HepG2 (cell line): ENCODE data around the gene NVL. TPM values are rescaled to one million over a fixed set of nuclear protein-coding genes. Genes with fewer than 3 reads are reported as not detected.
A peak's percentile ranks its signal among the peaks of the same experiment; 100 is the strongest.

Experiments
- ATAC-seq: fragments of 200-7000 bp; cut with Tn5 transposase; 3 replicates; pipeline ENCODE4 v1.9.1; 2020; ENCODE audit warnings: mild to moderate bottlenecking, moderate library complexity
- BruUV-seq: library from RNA; stranded (reverse); fragments of 400-500 nt; replicated peaks from 2 replicates; lab custom pipeline; 2021; lab: Mats Ljungman, UMichigan
- CTCF ChIA-PET: fragments of 300-600 bp; formaldehyde crosslinking; extraction: SDS; loops from one replicate; lab custom pipeline; 2021; ENCODE audit warnings: low total read pairs, inconsistent platforms, low intra/inter-chr PET ratio; lab: Yijun Ruan, JAX
- POLR2A ChIA-PET: fragments of 350-600 bp; sonication (Branson Sonifier 250); formaldehyde crosslinking; loops from one replicate; lab custom pipeline; 2020; ENCODE audit warnings: antibody characterized with exemption, inconsistent platforms; lab: Yijun Ruan, JAX
- DNase-seq: peaks from one replicate; pipeline ENCODE4 v3.0.0-alpha.2; 2015; ENCODE audit warnings: low spot score
- FAIRE-seq: peaks from 3 replicates; lab custom pipeline; 2011; peaks lifted over from hg19 to GRCh38; lab: Jason Lieb, UNC
- H2AFZ ChIP-seq: one replicate; pipeline ENCODE4 v1.6.1; 2011; ENCODE audit warnings: low read length, inconsistent platforms
- H3K27ac ChIP-seq: fragments of 300-600 bp; 3 replicates; pipeline ENCODE4 v1.8.0; 2011; ENCODE audit warnings: mixed run types, mild to moderate bottlenecking, mixed read lengths, low read length, inconsistent platforms; ENCODE audit not compliant: insufficient read depth; ENCODE audit errors: extremely low read length
- H3K27me3 ChIP-seq, 2 experiments: fragments of 200-600 bp in 1 of 2; 2 replicates in 1 of 2; 3 replicates in 1 of 2; pipeline versions ENCODE4 v1.6.0 to v1.8.0; 2011; ENCODE audit warnings: low read length in 2 of 2, mild to moderate bottlenecking in 2 of 2, moderate library complexity in 2 of 2, inconsistent platforms in 1 of 2; ENCODE audit not compliant: insufficient read depth in 2 of 2, control insufficient read depth in 1 of 2
- H3K36me3 ChIP-seq, 2 experiments: fragments of 200-600 bp in 1 of 2; replicated peaks in 1 of 2; 2 replicates in 1 of 2; 3 replicates in 1 of 2; pipeline versions ENCODE4 v1.5.1 to v1.8.0; 2011; ENCODE audit warnings: low read length in 2 of 2, inconsistent platforms in 1 of 2; ENCODE audit not compliant: insufficient read depth in 2 of 2, control insufficient read depth in 1 of 2
- H3K4me1 ChIP-seq: 2 replicates; pipeline ENCODE4 v1.5.1; 2012; ENCODE audit warnings: low read length, inconsistent platforms; ENCODE audit not compliant: insufficient read depth
- H3K4me2 ChIP-seq: 2 replicates; pipeline ENCODE4 v1.6.0; 2011; ENCODE audit warnings: low read depth, low read length, inconsistent platforms
- H3K4me3 ChIP-seq, 3 experiments: fragments of 200-600 bp in 1 of 3; sonication (generic), shearing (Covaris generic) in 1 of 3; replicated peaks in 1 of 3; 2 replicates each; pipeline ENCODE4 v1.5.1; 2011 to 2016; ENCODE audit warnings: low read length in 3 of 3, inconsistent platforms in 2 of 3, low read depth in 2 of 3, mild to moderate bottlenecking in 2 of 3, control low read depth in 1 of 3, mixed read lengths in 1 of 3; ENCODE audit not compliant: insufficient read depth in 1 of 3
- H3K79me2 ChIP-seq: one replicate; pipeline ENCODE4 v1.6.1; 2011; ENCODE audit warnings: low read length, inconsistent platforms; ENCODE audit not compliant: insufficient read depth
- H3K9ac ChIP-seq: 2 replicates; pipeline ENCODE4 v1.6.0; 2011; ENCODE audit warnings: mild to moderate bottlenecking, low read depth, low read length, inconsistent platforms; ENCODE audit not compliant: insufficient read depth
- H3K9me3 ChIP-seq: 2 replicates; pipeline ENCODE4 v1.5.1; 2012; ENCODE audit warnings: mild to moderate bottlenecking, low read length
- H4K20me1 ChIP-seq: 2 replicates; pipeline ENCODE4 v1.6.0; 2011; ENCODE audit warnings: inconsistent platforms, mild to moderate bottlenecking, low read length, moderate library complexity; ENCODE audit not compliant: insufficient read depth
- GLI4 ChIP-seq: sonication (generic); formaldehyde crosslinking; IDR thresholded peaks from 2 replicates; pipeline ENCODE4 v1.5.1; 2020; ENCODE audit warnings: missing genetic modification reagents, mild to moderate bottlenecking, moderate library complexity, borderline replicate concordance
- NR0B2 ChIP-seq: sonication (generic); formaldehyde crosslinking; IDR thresholded peaks from 2 replicates; pipeline ENCODE4 v1.4.0; 2020; ENCODE audit warnings: mild to moderate bottlenecking, missing genetic modification reagents
- RAD51 ChIP-seq: fragments of 450-650 bp; IDR thresholded peaks from 2 replicates; pipeline ENCODE4 v1.6.1; 2016; ENCODE audit warnings: borderline replicate concordance
- RFX1 ChIP-seq: fragments of 450-650 bp; IDR thresholded peaks from 2 replicates; pipeline ENCODE4 v1.6.1; 2017
- TBL1XR1 ChIP-seq: fragments of 150-350 bp; IDR thresholded peaks from 2 replicates; pipeline ENCODE4 v1.6.1; 2014; ENCODE audit warnings: borderline replicate concordance, low read length; ENCODE audit not compliant: partially characterized antibody
- ZNF234 ChIP-seq: sonication (generic); formaldehyde crosslinking; conservative IDR thresholded peaks from 2 replicates; pipeline ENCODE4 v1.5.1; 2020; ENCODE audit warnings: mild to moderate bottlenecking, missing genetic modification reagents
- ZNF33B ChIP-seq: sonication (generic); formaldehyde crosslinking; IDR thresholded peaks from 2 replicates; pipeline ENCODE4 v1.5.1; 2020; ENCODE audit warnings: mild to moderate bottlenecking, missing genetic modification reagents
- ZNF546 ChIP-seq: sonication (generic); formaldehyde crosslinking; conservative IDR thresholded peaks from 2 replicates; pipeline ENCODE4 v1.8.1; 2023; ENCODE audit warnings: mild to moderate bottlenecking, missing genetic modification reagents
- WGBS: methylation state at CpG from one replicate; pipeline ENCODE4 v1.1.6; 2017; ENCODE audit warnings: low lambda C conversion rate; 5-methylcytosine and 5-hydroxymethylcytosine counted together
- in situ Hi-C: cut with HindIII; loops from 2 replicates; pipeline ENCODE4 v1.10.0; 2017; ENCODE audit warnings: low pct_unique_long_range_greater_than_20kb; ENCODE audit not compliant: extremely low pct_ligation_motif_present
- intact Hi-C: fragments of 100-400 bp; cut with micrococcal nuclease; formaldehyde crosslinking; loops from one replicate; pipeline ENCODE4 v1.10.0; 2022; ENCODE audit not compliant: unreplicated experiment
- polyA plus RNA-seq, 8 experiments: library from polyadenylated mRNA; depleted of rRNA in 3 of 8; stranded (reverse) in 7 of 8; unstranded in 1 of 8; fragments of >200 nt; fragmentation: Illumina TruSeq in 4 of 8; extraction: Trizol in 4 of 8; gene quantifications; 2 replicates each; pipeline versions ENCODE4 v1.2.1 to v1.2.3, GENCODE V29; 2011 to 2016; ENCODE audit warnings: low read depth in 4 of 8, missing spikeins in 1 of 8, mixed read lengths in 1 of 8; ENCODE audit not compliant: insufficient read depth in 1 of 8
- total RNA-seq, 5 experiments: library from RNA; depleted of rRNA; stranded (reverse); fragments of >200 nt; fragmentation: Illumina TruSeq; extraction: Trizol; gene quantifications; 2 replicates each; pipeline ENCODE4 v1.2.3, GENCODE V29; 2016; ENCODE audit warnings: low read depth in 1 of 5
- TF ChIP-seq, protein P1 (sequence below), 2 experiments: sonication (generic) in 1 of 2; formaldehyde crosslinking in 1 of 2; IDR thresholded peaks; 2 replicates each; pipeline versions ENCODE4 v1.6.1 to v1.9.0; 2014 to 2022; ENCODE audit warnings: antibody characterized with exemption in 1 of 2, borderline replicate concordance in 1 of 2, inconsistent platforms in 1 of 2, low read depth in 1 of 2, missing genetic modification reagents in 1 of 2
- TF ChIP-seq, protein P2 (sequence below): sonication (generic); formaldehyde crosslinking; IDR thresholded peaks from 2 replicates; pipeline ENCODE4 v1.4.0; 2020; ENCODE audit warnings: mild to moderate bottlenecking, missing genetic modification reagents

The NVL gene
- total and polyA plus RNA-seq, 2 of the 13 experiments (the other 11 are each of a cell fraction or from before 2014, with no cell fraction given) = 8.3 to 21.0 TPM

DNA sequence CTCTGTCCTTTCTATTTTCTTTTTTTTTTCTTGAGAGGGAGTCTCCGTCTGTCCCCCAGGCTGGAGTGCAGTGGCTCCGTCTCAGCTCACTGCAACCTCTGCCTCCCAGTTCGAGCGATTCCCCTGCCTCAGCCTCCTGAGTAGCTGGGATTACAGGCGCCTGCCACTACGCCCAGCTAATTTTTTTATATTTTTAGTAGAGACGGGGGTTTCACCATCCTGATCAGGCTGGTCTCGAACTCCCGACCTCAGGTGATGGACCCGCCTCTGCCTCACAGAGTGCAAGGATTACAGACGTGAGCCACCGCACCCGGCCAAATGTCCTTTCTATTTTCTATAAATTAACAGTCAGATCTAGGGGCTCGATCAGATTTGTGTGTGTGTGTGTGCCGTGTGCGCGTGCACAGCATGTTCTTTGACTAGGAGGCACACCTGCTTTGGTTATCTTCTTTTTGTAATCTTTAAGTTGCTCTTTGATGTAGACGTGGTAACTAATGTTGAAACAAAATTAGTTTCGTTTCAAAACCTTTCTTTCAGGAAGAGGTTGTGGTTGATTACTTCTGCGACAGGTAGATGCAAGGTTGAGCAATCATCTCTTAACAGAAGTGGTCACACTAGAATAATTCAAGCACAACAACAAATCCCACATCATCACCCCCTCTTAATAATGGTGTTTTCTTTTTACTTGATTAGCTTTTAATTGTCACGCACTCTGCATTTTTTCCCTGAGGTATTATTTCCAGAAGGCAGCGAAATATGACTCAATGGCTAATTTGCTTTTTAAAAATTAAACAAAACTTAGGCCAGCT, 147.7 kb downstream of the NVL start (continued):
- TF ChIP-seq, protein P1, sequence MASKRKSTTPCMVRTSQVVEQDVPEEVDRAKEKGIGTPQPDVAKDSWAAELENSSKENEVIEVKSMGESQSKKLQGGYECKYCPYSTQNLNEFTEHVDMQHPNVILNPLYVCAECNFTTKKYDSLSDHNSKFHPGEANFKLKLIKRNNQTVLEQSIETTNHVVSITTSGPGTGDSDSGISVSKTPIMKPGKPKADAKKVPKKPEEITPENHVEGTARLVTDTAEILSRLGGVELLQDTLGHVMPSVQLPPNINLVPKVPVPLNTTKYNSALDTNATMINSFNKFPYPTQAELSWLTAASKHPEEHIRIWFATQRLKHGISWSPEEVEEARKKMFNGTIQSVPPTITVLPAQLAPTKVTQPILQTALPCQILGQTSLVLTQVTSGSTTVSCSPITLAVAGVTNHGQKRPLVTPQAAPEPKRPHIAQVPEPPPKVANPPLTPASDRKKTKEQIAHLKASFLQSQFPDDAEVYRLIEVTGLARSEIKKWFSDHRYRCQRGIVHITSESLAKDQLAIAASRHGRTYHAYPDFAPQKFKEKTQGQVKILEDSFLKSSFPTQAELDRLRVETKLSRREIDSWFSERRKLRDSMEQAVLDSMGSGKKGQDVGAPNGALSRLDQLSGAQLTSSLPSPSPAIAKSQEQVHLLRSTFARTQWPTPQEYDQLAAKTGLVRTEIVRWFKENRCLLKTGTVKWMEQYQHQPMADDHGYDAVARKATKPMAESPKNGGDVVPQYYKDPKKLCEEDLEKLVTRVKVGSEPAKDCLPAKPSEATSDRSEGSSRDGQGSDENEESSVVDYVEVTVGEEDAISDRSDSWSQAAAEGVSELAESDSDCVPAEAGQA (IDR thresholded peaks at IDR 0.05; ENCODE audit: low read depth) = no peak
- TF ChIP-seq, protein P1 (CRISPR knock-in tag; IDR thresholded peaks at IDR 0.05; ENCODE audit: borderline replicate concordance) = 0 out of 2 replicates have a peak, but pooled peaks have one; percentile 50
- TF ChIP-seq, all 625 proteins: peak for 14

DNA sequence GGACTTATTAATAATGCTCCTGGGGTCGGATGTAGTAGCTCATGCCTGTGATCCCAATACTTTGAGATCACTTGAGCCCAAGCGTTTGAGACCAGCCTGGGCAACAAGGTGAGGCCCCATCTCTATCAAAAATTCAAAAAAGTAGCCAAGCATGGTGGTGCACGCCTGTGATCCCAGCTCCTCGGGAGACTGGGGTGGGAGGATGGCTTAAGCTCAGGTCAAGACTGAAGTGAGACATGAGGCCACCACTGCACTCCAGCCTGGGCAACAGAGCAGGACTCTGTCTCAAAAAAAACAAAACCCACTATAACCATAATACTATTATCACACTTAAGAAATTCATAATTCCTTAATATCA, 148.5 kb downstream of the NVL start:
- peak overlapping the region; percentile 65; the same call in 1 of the 2 replicates for H3K9ac ChIP-seq
- 0 out of 2 replicates have a peak, but pooled peaks cover 4% of the 10 kb centered on the region for H4K20me1 ChIP-seq
- POLR2A ChIA-PET = no interaction called here
- peaks cover 25% of the 10 kb centered on the region for H3K4me1 ChIP-seq
- no TSS peak for BruUV-seq
- ATAC-seq (no peak), DNase-seq (no peak), FAIRE-seq (no peak)
- no peak overlapping the region for H3K27ac ChIP-seq
- peaks cover 5% of the 10 kb centered on the region for H3K79me2 ChIP-seq
- WGBS = 24% methylated on average over 4 of the region's 4 CpGs
- no peaks in the 10 kb centered on the region for H3K27me3 ChIP-seq
- no peaks in the 10 kb centered on the region for H3K9me3 ChIP-seq
- H3K36me3 ChIP-seq = no peaks in the 10 kb centered on the region
- H3K4me2 ChIP-seq = peak overlapping the region; percentile 75
- H3K4me3 ChIP-seq = peak overlapping the region in 2 of 3 experiments; percentile 12 to 60; a peak in 3 of 6 replicates
- intact Hi-C loops = no loop called here
- TF ChIP-seq ZNF546 (no peak), ZNF33B (CRISPR knock-in tag) (no peak), NR0B2 (CRISPR knock-in tag) (no peak), RAD51 (no peak), GLI4 (no peak), RFX1 (no peak), ZNF234 (CRISPR knock-in tag) (no peak), TBL1XR1 (no peak)
- TF ChIP-seq, protein P2, sequence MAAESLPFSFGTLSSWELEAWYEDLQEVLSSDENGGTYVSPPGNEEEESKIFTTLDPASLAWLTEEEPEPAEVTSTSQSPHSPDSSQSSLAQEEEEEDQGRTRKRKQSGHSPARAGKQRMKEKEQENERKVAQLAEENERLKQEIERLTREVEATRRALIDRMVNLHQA (CRISPR knock-in tag) = no peak
- H2AFZ ChIP-seq = peak overlapping the region; percentile 10
- in situ Hi-C loops = no loop called here
- CTCF ChIA-PET = no interaction called here
